SK-N-MC (cell line): ENCODE results near the gene TBRG1.

Experiments used
- EZH2 ChIP-seq: fragments of 200-600 bp; sonication (generic); IDR thresholded peaks from one replicate; pipeline ENCODE4 v1.6.1; 2017; ENCODE audit warnings: antibody characterized with exemption
- FOXP2 ChIP-seq: optimal IDR thresholded peaks from 2 replicates; pipeline ENCODE3; 2011; ENCODE audit warnings: mild to moderate bottlenecking, moderate library complexity; ENCODE audit not compliant: insufficient read depth; ENCODE audit errors: extremely low read length, control extremely low read depth
- POLR2AphosphoS5 ChIP-seq: IDR thresholded peaks from 2 replicates; pipeline ENCODE4 v1.6.1; 2012; ENCODE audit warnings: mild to moderate bottlenecking, low read depth, low read length, borderline replicate concordance

- TF ChIP-seq EZH2 (no peak), POLR2AphosphoS5 (no peak), FOXP2 (no peak)
Measured at GRCh38 chr11:124642628-124643027, 20.0 kb downstream of the TBRG1 start.
